LHCN-M2 (cell line): Measurements from ENCODE around the gene SASH1. TPM values are rescaled to one million over a fixed set of nuclear protein-coding genes. Genes with fewer than 3 reads are reported as not detected.
A peak's percentile ranks its signal among the peaks of the same experiment; 100 is the strongest.

Experiments used
- DNase-seq: peaks from one replicate; pipeline ENCODE4 v3.0.0-alpha.2; 2012; ENCODE audit warnings: low read depth
- total RNA-seq: library from RNA; depleted of rRNA; stranded (reverse); fragments of >200 nt; gene quantifications from 2 replicates; pipeline ENCODE4 v1.2.3, GENCODE V29; 2014

SASH1 gene
- total RNA-seq, 1 experiment from 2014 or later = 29.8 TPM

DNA sequence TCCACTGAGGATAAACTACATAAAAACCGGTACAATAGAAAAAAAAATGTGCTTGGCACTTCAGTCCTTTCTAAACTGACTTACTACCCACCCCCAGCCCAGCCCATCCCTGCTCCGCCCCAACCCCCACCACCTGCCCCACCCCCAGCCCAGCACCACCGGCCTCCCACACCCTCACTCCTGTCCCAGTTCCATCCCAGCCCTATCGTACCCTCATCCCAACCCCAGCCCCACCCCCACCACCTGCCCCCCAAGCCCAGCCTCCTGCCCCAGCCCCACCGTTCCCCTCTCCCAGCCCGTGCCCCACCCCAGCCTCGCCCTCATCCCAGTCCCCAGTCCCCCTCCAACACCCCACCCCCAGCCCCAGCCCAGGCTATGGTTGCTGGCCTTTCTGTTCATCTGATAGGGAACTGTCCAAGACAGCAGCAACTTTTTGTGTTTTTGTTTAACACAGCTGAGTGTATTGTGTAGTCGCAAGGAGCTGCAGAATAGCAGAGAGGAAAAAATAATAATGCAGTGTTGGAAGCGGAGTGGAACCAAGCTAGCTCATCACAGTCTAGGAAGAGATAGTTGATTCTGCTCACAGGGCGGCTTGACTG, 61.9 kb downstream of the SASH1 start:
- no peak for DNase-seq

DNA sequence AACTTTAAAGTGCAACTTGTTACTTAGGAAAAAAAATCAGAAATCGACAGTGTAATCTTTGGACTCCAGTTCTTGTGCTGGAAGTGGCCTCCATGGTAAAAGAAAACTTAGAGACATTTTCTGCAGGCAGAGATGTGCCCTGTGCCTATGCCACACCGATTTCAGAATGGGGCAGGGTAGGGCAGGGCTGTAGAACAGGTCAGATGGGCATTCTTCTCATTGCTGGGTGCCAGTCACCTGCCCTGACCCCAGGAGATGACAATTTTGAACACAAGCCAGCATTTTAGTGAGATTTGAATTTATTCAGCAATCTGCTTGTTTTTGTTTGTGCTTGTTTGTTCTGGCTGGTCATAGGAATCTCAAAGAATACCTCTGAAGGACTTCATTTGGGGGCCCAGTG, 63.3 kb downstream of the SASH1 start:
- DNase-seq = no peak

DNA sequence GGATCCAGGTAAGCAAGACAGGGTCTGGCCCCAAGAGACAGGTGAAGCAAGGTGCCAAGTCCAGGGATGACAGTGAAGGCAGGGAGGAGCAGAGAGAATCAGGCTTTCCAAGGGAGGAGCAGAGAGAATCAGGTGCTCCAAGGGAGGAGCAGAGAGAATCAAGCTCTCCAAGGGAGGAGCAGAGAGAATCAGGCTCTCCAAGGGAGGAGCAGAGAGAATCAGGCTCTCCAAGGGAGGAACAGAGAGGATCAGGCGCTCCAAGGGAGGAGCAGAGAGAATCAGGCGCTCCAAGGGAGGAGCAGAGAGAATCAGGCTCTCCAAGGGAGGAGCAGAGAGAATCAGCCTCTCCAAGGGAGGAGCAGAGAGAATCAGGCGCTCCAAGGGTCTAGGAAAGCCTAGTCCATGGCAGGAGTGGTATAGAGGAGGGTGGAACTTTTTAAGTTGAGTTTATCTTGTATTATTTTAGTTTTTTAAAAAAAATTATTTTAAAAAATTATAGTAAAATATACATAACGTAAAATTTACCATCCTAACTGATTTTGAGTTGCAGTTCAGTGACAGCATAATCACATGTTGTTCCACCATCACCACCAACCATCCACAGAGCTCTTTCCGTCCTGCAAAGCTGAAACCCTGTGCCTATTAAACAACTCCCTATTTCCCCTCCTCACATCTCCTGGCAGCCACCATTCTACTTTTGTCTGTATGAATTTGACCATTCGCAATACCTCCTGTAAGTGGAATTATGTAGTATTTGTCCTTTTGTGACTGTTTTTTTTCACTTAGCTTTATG, 64.1 kb downstream of the SASH1 start:
- no peak for DNase-seq

DNA sequence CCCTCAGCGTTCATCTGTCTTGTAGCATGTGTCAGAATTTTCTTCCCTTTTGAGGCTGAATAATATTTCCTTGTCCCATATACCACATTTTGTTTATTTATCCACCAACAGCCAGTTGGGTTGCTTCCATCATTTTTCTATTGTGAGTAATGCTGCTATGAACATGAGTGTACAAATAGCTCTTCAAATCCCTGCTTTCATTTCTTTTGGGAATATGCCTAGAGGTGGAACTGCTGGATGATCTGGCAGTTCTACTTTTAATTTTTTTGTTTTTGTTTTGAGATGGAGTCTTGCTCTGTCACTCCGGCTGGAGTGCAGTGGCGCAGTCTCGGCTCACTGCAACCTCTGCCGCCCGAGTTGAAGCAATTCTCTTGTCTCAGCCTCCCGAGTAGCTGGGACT, 64.7 kb downstream of the SASH1 start:
- DNase-seq = peak; percentile 98

DNA sequence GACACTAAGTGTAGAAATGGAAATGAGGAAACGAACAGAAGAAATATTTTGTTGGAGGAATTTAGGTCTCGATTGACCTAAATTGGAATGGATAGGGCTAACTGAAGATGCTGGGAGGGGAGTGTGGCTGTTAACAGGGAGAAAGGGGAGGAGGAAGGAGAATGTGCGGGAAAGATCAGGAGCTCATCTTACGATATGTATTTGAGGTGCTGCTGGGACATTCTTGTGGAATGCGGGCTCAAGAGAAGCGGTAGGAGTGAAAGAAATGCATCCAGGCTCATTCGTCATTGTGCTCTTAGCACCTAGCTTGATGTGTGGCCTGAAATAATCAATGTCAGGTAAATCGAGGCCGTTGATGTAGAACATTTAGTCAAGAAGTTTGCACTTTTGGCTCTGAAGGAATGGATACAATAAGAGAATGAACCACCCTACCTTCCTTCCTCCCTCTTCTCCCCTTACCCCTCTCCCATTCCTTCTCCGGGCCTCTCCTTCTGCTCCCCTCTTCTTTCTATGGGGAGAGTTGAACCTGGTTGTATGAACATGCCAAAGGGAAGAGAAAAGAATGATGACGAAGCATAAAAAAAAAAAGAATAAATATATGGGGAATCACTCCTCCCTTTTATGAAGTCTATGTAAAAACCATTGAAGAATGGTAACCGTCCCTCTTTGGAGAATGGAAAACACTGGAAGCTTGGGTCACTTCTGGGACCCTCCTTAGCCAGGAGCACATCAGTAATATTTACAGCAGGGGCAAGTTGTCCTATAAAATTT, 70.9 kb downstream of the SASH1 start:
- no peak for DNase-seq

DNA sequence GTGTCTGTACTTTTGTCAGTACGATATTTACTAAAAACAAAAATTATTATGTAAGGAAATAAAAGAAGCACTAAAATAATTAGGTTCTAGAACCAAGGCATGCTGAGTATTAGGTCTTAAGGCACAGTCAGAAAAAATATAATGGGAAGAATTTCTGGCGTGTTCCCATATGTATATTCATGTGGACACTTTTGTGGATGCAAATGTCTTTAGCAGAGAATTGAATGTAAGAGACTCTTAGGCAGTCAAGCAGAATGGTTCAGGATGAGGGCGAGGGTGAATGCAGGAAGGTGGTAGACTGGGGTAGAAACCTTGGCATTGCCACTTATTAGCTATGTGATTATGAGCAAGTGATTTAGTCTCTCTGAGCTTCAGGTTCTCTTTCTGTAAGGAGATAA, 71.5 kb downstream of the SASH1 start:
- DNase-seq = no peak

DNA sequence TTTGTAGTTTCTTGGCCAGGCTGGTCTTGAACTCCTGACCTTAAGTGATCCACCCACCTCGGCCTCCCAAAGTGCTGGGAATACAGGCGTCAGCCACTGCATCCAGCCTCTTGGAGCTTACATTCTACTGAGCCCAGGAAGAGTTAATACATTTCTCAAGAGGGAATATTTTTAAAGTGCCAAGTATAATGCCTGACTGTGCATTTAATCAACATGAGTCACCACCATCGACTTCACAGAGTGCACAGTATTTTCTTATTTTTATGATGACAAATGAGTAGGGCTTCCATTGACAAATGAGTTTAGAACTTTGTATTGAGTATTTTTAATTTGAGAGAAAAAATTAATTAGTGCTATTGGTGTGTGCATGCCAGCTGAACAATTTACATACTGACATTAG, 72.2 kb downstream of the SASH1 start:
- peak; percentile 80 for DNase-seq

DNA sequence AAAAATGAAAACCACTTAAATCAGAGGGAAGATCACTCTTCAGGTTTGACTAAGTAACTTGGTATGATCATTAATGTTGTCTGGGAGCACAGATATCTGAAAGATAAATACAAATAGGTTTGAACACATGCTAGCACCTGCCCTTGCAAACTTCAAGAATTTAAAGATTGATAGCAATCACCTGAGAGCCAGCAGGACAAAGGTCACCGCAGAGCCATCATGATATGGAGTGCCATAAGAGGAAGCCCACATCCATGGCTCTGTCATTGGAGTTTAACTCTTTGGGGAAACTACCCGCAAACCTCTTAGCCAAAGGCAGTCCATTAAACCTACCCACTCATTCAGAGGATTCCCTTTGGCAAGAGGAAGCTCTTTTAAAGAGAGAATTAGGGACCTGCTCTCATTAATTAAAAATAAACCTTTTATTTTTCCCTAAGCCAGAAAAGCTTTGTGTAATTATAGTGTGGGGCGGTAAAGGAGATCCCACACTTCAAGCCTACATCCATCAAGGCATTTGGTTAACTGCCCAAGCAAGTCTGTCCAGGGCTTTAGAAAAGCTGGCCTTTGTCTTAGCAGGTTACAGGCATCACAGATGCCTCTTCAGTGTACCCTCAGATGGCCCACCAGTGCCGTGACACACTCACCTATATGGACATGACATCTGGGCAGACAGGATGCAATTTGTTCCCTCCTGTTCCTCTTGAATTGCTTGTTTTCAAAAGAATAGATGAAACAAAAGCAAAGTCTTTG, 73.0 kb downstream of the SASH1 start:
- DNase-seq = no peak

DNA sequence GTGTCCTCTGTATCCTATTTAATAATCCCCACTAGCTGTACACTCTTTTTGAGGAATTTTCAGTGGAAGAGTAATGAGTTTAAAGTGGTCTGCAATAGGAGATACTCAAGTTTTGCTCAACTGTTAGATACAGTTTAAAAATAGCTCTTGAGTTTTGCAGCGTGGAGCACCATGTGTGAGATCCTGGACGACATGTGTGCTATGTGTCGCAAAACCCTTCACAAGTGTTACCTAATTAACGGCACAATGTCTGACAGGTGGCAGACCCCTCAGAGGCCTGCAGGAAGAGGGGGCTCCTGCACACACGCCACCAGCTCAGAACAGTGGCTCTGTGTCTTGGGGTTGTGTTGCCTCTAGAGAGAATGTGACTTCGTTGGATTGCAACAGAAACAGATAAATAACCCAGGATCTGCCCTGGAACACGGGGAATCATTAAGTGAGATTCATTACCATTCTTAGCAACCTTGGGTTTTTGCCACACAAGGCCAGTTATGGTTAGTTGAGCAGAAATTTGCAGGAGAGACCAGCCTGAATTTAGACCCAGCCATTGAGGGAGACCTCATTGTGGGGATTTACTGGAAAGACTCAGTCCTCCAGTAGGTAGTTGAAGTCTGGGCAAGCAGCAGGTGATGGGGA, 73.8 kb downstream of the SASH1 start:
- no peak for DNase-seq

DNA sequence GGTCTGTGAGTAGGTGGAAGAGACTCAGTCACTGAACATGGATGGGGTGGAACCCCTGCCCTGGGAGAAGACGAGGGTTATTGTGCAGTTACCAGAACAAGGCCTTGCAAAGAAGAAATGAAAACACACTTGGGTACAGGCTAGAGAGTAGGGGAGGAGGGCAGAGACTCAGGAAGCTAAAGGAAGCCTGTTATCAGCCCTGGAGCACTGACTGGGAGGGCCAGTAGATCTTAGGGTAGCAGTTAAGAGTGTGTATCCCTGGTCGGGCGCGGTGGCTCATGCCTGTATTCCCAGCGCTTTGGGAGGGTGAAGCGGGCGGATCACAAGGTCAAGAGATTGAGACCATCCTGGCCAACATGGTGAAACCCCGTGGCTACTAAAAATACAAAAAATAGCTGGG, 74.4 kb downstream of the SASH1 start:
- no peak for DNase-seq

DNA sequence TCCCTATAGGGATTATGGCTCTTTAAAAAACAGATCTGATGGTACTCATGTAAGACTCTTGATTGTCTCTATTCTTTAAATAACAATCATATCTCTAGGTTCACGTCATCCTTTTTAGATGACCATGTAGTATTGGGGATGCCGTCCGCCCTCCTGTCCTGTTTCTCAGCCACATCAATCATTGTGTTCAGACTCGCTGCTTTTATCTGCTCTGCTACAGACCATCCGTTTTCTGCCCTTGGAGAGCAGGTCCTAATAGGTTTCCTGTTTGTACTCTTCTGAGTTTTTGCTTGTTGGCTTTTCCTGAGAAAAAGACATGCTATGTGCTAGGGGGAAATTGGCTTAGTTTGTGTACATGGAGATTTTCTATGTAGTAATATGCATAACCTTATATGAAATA, 76.8 kb downstream of the SASH1 start:
- no peak for DNase-seq

DNA sequence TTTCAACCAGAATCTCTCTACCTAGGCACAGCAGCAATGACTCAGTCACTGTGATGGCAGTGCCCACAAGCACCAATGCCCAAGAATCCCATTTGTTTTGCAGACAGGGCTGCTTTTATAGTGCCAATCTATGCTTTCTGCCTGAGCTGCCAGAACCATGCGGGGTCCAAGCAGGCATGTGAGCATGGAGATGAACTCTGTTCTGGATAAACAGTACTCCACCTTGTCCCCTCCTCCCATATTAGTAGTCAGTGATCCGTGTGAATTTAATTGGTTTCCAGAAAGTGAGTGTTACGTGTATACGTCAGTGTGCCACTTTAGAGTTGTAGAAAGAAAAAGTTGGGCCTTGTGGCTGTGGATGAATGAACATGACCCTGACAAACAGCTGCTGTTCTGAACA, 79.4 kb downstream of the SASH1 start:
- no peak for DNase-seq

DNA sequence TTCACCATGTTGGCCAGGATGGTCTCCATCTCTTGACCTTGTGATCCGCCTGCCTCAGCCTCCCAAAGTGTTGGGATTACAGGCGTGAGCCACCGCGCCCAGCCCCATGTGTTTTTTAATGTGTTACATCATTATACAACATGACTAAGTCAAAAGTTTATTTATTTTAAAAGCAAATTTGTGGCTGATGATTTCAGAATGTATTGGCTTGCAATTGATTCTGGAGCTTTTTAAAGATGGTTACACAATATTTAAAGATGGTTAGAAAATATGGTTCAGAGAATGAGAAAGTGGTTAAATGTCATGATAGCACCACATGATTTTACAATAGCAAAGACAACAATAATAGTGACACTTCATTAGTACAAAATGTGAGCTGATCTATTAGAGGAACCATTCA, 80.5 kb downstream of the SASH1 start:
- no peak for DNase-seq

DNA sequence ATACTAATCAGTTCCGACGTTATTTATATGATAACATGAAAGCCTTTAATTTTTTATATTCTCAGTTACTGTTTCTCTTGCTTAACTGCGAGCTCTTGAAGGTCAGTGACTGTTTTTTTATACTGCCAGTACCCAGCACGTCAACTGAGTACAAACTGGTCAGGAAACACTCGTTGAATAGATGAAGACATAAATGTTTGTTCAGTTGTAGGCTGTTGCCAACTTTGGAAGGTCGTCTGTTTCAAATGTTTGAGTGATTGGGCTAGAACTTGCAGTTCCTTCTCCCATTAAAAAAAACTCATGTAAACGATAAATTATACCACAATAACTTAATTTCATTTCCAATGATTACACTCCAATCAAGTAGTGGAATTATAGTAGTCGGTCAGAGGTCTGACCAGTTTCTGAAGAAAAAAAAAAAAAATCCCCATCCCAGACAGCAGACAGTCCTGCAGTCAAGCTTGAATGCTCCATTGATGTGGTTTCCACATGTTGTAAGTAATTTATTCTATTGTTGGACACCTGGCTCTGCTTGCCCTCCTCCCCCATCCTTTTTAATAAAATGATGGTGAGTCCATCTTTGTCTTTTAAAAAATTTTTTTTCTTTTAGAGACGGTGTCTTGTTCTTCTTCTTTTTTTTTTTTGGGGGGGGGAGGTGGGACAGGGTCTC, 81.1 kb downstream of the SASH1 start:
- DNase-seq = no peak

DNA sequence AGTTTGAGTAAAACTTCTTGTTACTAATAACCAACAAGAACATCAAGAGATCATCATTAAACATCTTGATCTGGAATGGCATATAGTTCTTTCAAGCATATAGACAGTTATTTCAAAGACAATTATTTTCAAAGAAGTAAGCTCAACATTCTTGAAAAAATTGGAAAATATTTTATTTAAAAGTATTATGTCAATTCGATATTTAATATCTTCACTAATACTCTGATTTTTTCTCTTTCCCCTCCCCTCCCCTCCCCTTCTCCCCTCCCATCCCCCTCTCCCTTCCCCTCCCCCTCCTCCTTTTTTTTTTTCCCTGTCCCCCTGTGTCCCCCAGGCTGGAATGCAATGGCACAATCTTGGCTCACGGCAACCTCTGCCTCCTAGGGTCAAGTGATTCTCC, 82.8 kb downstream of the SASH1 start:
- DNase-seq = no peak

DNA sequence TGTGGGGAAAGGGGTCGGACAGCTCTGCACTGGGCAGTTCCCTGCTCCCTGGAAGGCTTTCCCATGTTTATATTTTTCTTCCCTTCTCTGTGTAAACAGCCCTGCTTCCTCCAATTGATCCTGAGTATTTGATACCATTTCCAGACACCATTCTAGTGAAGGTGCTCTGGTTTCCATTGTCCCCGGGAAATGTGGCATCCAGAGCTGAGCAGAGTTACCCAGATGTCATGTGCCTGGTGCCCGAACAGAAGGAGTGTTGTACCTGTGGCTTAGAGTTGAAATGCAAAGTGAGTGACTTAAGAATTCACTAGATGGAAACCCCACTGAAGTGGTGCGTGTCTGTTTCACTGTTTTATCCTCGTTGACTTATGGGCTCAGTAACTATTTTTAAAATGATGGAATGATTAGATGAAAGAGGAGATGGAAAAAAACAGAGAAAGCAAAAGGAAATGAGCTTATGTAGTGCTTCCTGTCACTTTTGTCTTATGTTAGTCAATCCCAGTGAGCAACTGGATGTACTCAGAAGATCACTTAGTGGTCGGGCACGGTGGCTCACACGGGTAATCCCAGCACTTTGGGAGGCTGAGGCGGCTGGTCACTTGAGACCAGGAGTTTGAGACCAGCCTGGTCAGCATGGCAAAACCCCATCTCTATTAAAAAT, 83.8 kb downstream of the SASH1 start:
- no peak for DNase-seq

DNA sequence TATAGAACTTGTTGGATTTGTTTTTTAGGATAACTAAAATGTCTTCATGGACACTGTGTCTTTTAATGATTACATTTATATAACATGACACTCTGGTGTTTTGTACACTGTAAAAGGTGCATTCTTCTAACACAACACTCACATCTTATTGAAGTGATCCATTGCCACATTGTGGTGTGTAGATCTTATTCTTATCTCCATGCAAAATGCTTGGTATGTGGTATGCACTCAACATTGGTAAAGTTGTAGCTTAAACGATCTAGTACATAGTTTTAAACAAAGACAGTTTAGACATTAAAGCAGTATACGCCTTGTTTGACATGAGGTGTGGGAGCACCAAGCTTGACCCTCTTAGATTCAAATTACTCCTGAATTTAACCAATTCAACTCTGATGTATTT, 84.7 kb downstream of the SASH1 start:
- DNase-seq = no peak

DNA sequence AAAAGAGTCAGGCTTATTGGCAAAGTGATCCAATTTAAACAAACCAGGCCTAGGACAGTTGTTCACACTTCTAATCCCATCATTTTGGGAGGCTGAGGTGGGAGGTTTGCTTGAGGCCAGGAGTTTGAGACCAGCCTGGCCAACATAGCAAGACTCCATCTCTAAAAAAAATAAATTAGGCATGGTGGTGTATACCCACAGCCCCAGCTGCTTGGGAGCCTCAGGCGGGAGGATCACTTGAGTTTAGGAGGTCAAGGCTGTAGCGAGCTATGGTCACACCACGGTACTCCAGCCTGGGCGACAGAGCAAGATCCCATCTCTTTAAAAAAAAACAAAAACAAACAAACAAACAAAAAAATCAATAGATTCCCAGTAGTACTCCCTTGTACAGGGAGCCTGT, 86.8 kb downstream of the SASH1 start:
- no peak for DNase-seq

DNA sequence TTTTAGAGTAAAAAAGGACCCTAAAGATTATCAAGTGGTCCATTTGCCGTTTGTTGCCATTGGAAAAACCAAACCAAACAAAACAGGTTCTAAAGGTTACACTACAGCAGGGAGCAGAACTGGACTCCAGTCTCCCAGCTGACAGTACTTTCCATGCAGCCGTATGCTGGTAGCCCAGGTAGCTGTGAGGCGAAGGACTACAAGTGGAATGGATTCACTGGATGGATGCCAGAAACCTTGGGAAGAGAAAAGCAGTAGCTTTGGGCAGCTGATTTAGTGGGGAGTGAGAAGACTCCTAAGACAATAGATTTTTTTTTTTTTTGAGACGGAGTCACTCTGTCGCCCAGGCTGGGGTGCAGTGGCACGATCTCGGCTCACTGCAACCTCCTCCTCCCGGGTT, 88.3 kb downstream of the SASH1 start:
- DNase-seq = no peak

DNA sequence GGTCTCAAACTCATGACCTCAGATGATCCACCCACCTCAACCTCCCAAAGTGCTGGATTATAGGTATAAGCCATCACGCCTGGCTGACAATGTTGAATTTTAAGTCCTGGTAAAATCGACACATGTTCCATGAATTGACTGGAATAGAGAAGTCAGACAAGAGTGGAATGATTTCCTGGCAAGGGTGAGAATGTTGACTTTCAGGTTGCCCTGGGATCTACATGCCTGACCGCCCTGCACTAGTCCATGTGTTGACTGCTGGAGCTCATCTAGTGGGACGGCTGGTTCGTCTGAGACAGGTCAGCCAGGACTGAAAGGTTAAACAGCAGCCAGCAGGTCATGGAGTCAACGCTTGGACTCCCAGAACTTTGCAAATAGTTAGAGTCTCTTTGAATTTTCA, 88.8 kb downstream of the SASH1 start:
- DNase-seq = no peak

DNA sequence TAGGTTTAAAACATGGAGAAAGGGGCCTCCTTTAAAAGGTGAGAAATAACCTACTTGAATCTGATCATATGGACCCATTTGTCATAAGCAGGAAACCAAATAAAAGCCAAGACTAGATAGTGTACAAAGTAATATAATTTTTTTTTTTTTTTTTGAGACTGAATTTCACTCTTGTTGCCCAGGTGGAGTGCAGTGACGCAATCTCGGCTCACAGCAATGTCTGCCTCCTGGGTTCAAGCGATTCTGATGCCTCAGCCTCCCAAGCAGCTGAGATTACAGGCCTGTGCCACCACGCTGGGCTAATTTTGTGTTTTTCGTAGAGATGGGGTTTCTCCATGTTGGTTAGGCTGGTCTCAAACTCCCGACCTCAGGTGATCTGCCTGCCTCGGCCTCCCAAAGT, 89.2 kb downstream of the SASH1 start:
- no peak for DNase-seq
